NCI-H128 (cell line): ENCODE measurements around the gene MROH7.

ENCODE experiments used
- DNase-seq: peaks from one replicate; lab custom pipeline; 2025; ENCODE audit not compliant: unreplicated experiment; lab: John Stamatoyannopoulos, UW

MROH7 gene

GRCh38 chr1:54640863-54641836 lies at the start of gene MROH7:
TSS of gene MROH7 (plus strand) at chr1:54641786. CDS start at chr1:54652927, 11,141 bp downstream.
- DNase-seq: no peak

- DNase-seq: no peak
Measured at GRCh38 chr1:54593571-54594160, 47.9 kb upstream of the MROH7 start.

- no peak for DNase-seq
Measured at GRCh38 chr1:54594463-54594862, 47.1 kb upstream of the MROH7 start.

- DNase-seq: no peak
Measured at GRCh38 chr1:54595956-54596498, 45.6 kb upstream of the MROH7 start.

- no peak for DNase-seq
Measured at GRCh38 chr1:54596756-54597155, 44.8 kb upstream of the MROH7 start.

- DNase-seq: no peak
Measured at GRCh38 chr1:54597455-54598030, 44.0 kb upstream of the MROH7 start.

- no peak for DNase-seq
Measured at GRCh38 chr1:54599211-54599823, 42.3 kb upstream of the MROH7 start.

- no peak for DNase-seq
Measured at GRCh38 chr1:54600947-54601721, 40.5 kb upstream of the MROH7 start.

GRCh38 chr1:54601730-54602129 lies 39.9 kb upstream of the MROH7 start:
- DNase-seq: no peak

- DNase-seq: no peak
Measured at GRCh38 chr1:54602554-54602953, 39.0 kb upstream of the MROH7 start.

- no peak for DNase-seq
Measured at GRCh38 chr1:54603241-54603640, 38.3 kb upstream of the MROH7 start.

GRCh38 chr1:54604051-54604450 lies 37.5 kb upstream of the MROH7 start:
- DNase-seq: no peak

- no peak for DNase-seq
Measured at GRCh38 chr1:54604572-54605370, 36.8 kb upstream of the MROH7 start.

- no peak for DNase-seq
Measured at GRCh38 chr1:54606096-54606989, 35.2 kb upstream of the MROH7 start.

- no peak for DNase-seq
Measured at GRCh38 chr1:54606990-54607325, 34.6 kb upstream of the MROH7 start.

- DNase-seq: no peak
Measured at GRCh38 chr1:54607821-54608565, 33.6 kb upstream of the MROH7 start.

- DNase-seq: no peak
Measured at GRCh38 chr1:54608566-54609230, 32.9 kb upstream of the MROH7 start.
